Liver (tissue), 9 donors: ENCODE measurements around the gene UGT1A5. TPM values are rescaled to one million over a fixed set of nuclear protein-coding genes. Genes with fewer than 3 reads are reported as not detected.

Source experiments
- DNase-seq: peaks from one replicate; pipeline ENCODE4 v3.0.0-alpha.2; 2017; ENCODE audit warnings: low spot score
- H3K27ac ChIP-seq, 2 donors: one replicate each; pipeline ENCODE4 v1.7.0; 2013; ENCODE audit warnings: inconsistent platforms in 2 of 2, low read length in 2 of 2, control low read depth in 1 of 2, low read depth in 1 of 2, mild to moderate bottlenecking in 1 of 2
- H3K27me3 ChIP-seq, 4 donors: one replicate each; pipeline versions ENCODE4 v1.6.1 to v1.7.0; 2013; ENCODE audit warnings: low read length in 3 of 4, inconsistent platforms in 1 of 4, mild to moderate bottlenecking in 1 of 4, moderate library complexity in 1 of 4; ENCODE audit not compliant: control insufficient read depth in 4 of 4, insufficient read depth in 4 of 4
- H3K36me3 ChIP-seq, 4 donors: one replicate each; pipeline versions ENCODE4 v1.6.1 to v1.7.0; 2013; ENCODE audit warnings: low read length in 3 of 4, mild to moderate bottlenecking in 3 of 4, low read depth in 1 of 4, moderate library complexity in 1 of 4; ENCODE audit not compliant: control insufficient read depth in 4 of 4, insufficient read depth in 3 of 4
- H3K4me1 ChIP-seq, 4 donors: one replicate each; pipeline versions ENCODE4 v1.6.1 to v1.7.0; 2013; ENCODE audit warnings: low read length in 3 of 4, mild to moderate bottlenecking in 3 of 4, moderate library complexity in 1 of 4; ENCODE audit not compliant: control insufficient read depth in 4 of 4, insufficient read depth in 4 of 4
- H3K4me3 ChIP-seq, 3 donors: one replicate each; pipeline versions ENCODE4 v1.6.1 to v1.7.0; 2013; ENCODE audit warnings: low read length in 3 of 3, control low read depth in 1 of 3, low read depth in 1 of 3, mild to moderate bottlenecking in 1 of 3
- H3K9ac ChIP-seq, 2 donors: one replicate each; pipeline ENCODE4 v1.7.0; 2013; ENCODE audit warnings: low read length in 2 of 2, mild to moderate bottlenecking in 2 of 2, moderate library complexity in 2 of 2, control low read depth in 1 of 2, low read depth in 1 of 2
- H3K9me3 ChIP-seq, 4 donors: one replicate each; pipeline versions ENCODE4 v1.6.1 to v1.7.0; 2013; ENCODE audit warnings: low read length in 3 of 4; ENCODE audit not compliant: control insufficient read depth in 4 of 4
- CTCF ChIP-seq: fragments of 150-350 bp; IDR thresholded peaks from 2 replicates; pipeline ENCODE4 v1.5.1; 2017; ENCODE audit warnings: improper control_type of control experiment, low read depth, low read length; ENCODE audit not compliant: missing input control
- EGR1 ChIP-seq, 2 donors: IDR thresholded peaks; 2 replicates each; pipeline ENCODE4 v1.6.1; 2016 to 2018; ENCODE audit warnings: antibody characterized with exemption in 2 of 2, low read depth in 2 of 2
- FOXA1 ChIP-seq: IDR thresholded peaks from 2 replicates; pipeline ENCODE4 v1.6.1; 2016; ENCODE audit warnings: antibody characterized with exemption
- FOXA2 ChIP-seq: IDR thresholded peaks from 2 replicates; pipeline ENCODE4 v1.6.1; 2016; ENCODE audit warnings: antibody characterized with exemption
- GABPA ChIP-seq, 2 donors: IDR thresholded peaks in 1 of 2; conservative IDR thresholded peaks in 1 of 2; 2 replicates each; pipeline ENCODE4 v1.6.1; 2016; ENCODE audit warnings: antibody characterized with exemption in 2 of 2, mild to moderate bottlenecking in 1 of 2, moderate library complexity in 1 of 2
- HNF4A ChIP-seq, 2 donors: conservative IDR thresholded peaks; 2 replicates each; pipeline ENCODE4 v1.6.1; 2016; ENCODE audit warnings: antibody characterized with exemption in 2 of 2, mild to moderate bottlenecking in 2 of 2
- HNF4G ChIP-seq: IDR thresholded peaks from 2 replicates; pipeline ENCODE4 v1.6.1; 2016; ENCODE audit warnings: antibody characterized with exemption
- JUND ChIP-seq, 2 donors: IDR thresholded peaks; 2 replicates each; pipeline ENCODE4 v1.6.1; 2016; ENCODE audit warnings: antibody characterized with exemption in 2 of 2
- NR2F2 ChIP-seq: IDR thresholded peaks from 2 replicates; pipeline ENCODE4 v1.6.1; 2016; ENCODE audit warnings: antibody characterized with exemption
- RAD21 ChIP-seq, 2 donors: IDR thresholded peaks; 2 replicates each; pipeline ENCODE4 v1.6.1; 2016; ENCODE audit warnings: antibody characterized with exemption in 2 of 2, mild to moderate bottlenecking in 2 of 2
- RXRA ChIP-seq, 2 donors: IDR thresholded peaks; 2 replicates each; pipeline ENCODE4 v1.6.1; 2017 to 2018; ENCODE audit warnings: antibody characterized with exemption in 2 of 2, mild to moderate bottlenecking in 1 of 2
- SP1 ChIP-seq: IDR thresholded peaks from 2 replicates; pipeline ENCODE4 v1.6.1; 2018; ENCODE audit warnings: antibody characterized with exemption, mild to moderate bottlenecking
- TAF1 ChIP-seq: conservative IDR thresholded peaks from 2 replicates; pipeline ENCODE4 v1.6.1; 2016; ENCODE audit warnings: antibody characterized with exemption, mild to moderate bottlenecking
- YY1 ChIP-seq: IDR thresholded peaks from 2 replicates; pipeline ENCODE4 v1.6.1; 2016; ENCODE audit warnings: antibody characterized with exemption, mild to moderate bottlenecking
- ZBTB33 ChIP-seq: IDR thresholded peaks from 2 replicates; pipeline ENCODE4 v1.6.1; 2016; ENCODE audit warnings: antibody characterized with exemption
- WGBS: extraction: QIAGEN DNeasy Blood & Tissue Kit; methylation state at CpG from one replicate; pipeline ENCODE4 v1.1.7; 2013; 5-methylcytosine and 5-hydroxymethylcytosine counted together
- polyA plus RNA-seq, 2 donors: library from polyadenylated mRNA; stranded (reverse) in 1 of 2; unstranded in 1 of 2; fragments of 200-250 nt in 1 of 2; fragments of >200 nt in 1 of 2; fragmentation: Nextera tagmentation in 1 of 2; extraction: Ambion mirVana in 1 of 2; gene quantifications; one replicate each; pipeline versions ENCODE4 v1.2.1 to v1.2.3, GENCODE V29; 2013 to 2015
- total RNA-seq, 2 donors: library from RNA; depleted of rRNA; stranded (reverse); fragments of >200 nt; gene quantifications; one replicate each; pipeline ENCODE4 v1.2.3, GENCODE V29; 2014
- TF ChIP-seq, protein P1 (sequence below): IDR thresholded peaks from 2 replicates; pipeline ENCODE4 v1.6.1; 2016; ENCODE audit warnings: antibody characterized with exemption
- TF ChIP-seq, protein P2 (sequence below): IDR thresholded peaks from 2 replicates; pipeline ENCODE4 v1.6.1; 2016; ENCODE audit warnings: antibody characterized with exemption, mild to moderate bottlenecking
- TF ChIP-seq, protein P3 (sequence below): IDR thresholded peaks from 2 replicates; pipeline ENCODE4 v1.6.1; 2016; ENCODE audit warnings: antibody characterized with exemption
- donor health status: healthy.
- donor health status: healthy.
- donor health status: healthy.
- donor health status: healthy.
- donor health status: healthy.

The UGT1A5 gene
- total and polyA plus RNA-seq, 4 donors = 0.14 to 1.8 (median 1.6) TPM; not detected in 1

DNA sequence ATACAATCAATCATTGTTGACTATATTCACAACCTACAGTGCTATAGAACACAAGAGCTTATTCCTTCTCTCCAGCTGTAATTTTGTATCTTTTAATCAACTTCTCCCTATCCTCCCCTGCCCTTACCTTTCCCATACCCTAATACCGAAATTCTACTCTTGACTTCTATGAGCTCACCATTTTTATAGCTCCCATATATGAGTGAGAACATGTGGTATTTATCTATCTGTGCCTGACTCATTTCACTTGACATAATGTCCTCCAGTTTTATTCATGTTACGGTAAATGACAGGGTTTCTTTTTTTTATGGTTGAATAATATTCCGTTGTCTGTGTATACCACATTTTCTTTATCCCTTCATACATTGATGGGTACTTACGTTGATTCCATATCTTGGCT lies 68.1 kb downstream of the UGT1A5 start:
- Histone ChIP-seq H3K9me3 (peaks cover 0 to 2% (median 0%) of the 10 kb centered on the region in 4 donors), H3K27me3 (no peaks in the 10 kb centered on the region), H3K4me1 (no peaks in the 10 kb centered on the region), H3K36me3 (no peaks in the 10 kb centered on the region), H3K9ac (no peak overlapping the region), H3K27ac (no peak overlapping the region), H3K4me3 (no peak overlapping the region)
- TF ChIP-seq RAD21 (IDR thresholded peaks at IDR 0.05) (no peak), HNF4A (conservative IDR thresholded peaks at IDR 0.05) (no peak), SP1 (no peak), EGR1 (IDR thresholded peaks at IDR 0.05; ENCODE audit: low read depth in 2 of 2) (no peak), FOXA2 (no peak), RXRA (IDR thresholded peaks at IDR 0.05) (no peak), HNF4G (no peak), YY1 (no peak), JUND (IDR thresholded peaks at IDR 0.05) (no peak), CTCF (no peak), FOXA1 (no peak), GABPA (IDR thresholded peaks at IDR 0.05 in 1 of 2, conservative IDR thresholded peaks at IDR 0.05 in 1 of 2) (no peak), TAF1 (no peak), NR2F2 (no peak), ZBTB33 (no peak)
- TF ChIP-seq, protein P1, sequence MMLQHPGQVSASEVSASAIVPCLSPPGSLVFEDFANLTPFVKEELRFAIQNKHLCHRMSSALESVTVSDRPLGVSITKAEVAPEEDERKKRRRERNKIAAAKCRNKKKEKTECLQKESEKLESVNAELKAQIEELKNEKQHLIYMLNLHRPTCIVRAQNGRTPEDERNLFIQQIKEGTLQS = no peak
- TF ChIP-seq, protein P2, sequence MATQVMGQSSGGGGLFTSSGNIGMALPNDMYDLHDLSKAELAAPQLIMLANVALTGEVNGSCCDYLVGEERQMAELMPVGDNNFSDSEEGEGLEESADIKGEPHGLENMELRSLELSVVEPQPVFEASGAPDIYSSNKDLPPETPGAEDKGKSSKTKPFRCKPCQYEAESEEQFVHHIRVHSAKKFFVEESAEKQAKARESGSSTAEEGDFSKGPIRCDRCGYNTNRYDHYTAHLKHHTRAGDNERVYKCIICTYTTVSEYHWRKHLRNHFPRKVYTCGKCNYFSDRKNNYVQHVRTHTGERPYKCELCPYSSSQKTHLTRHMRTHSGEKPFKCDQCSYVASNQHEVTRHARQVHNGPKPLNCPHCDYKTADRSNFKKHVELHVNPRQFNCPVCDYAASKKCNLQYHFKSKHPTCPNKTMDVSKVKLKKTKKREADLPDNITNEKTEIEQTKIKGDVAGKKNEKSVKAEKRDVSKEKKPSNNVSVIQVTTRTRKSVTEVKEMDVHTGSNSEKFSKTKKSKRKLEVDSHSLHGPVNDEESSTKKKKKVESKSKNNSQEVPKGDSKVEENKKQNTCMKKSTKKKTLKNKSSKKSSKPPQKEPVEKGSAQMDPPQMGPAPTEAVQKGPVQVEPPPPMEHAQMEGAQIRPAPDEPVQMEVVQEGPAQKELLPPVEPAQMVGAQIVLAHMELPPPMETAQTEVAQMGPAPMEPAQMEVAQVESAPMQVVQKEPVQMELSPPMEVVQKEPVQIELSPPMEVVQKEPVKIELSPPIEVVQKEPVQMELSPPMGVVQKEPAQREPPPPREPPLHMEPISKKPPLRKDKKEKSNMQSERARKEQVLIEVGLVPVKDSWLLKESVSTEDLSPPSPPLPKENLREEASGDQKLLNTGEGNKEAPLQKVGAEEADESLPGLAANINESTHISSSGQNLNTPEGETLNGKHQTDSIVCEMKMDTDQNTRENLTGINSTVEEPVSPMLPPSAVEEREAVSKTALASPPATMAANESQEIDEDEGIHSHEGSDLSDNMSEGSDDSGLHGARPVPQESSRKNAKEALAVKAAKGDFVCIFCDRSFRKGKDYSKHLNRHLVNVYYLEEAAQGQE = no peak
- TF ChIP-seq, protein P3, sequence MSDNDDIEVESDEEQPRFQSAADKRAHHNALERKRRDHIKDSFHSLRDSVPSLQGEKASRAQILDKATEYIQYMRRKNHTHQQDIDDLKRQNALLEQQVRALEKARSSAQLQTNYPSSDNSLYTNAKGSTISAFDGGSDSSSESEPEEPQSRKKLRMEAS = no peak
- DNase-seq = no peak
- 89% methylated on average over 4 of the region's 4 CpGs for WGBS
